HepG2 (cell line): Measurements from ENCODE around the gene SFPQ. TPM values are rescaled to one million over a fixed set of nuclear protein-coding genes. Genes with fewer than 3 reads are reported as not detected.

Experiments
- ARID2 ChIP-seq: sonication (generic); formaldehyde crosslinking; IDR thresholded peaks from 2 replicates; pipeline ENCODE4 v1.8.1; 2022; ENCODE audit warnings: mild to moderate bottlenecking, missing genetic modification reagents, borderline replicate concordance
- DNMT1 ChIP-seq: sonication (generic); formaldehyde crosslinking; IDR thresholded peaks from 2 replicates; pipeline ENCODE4 v1.5.1; 2020; ENCODE audit warnings: mild to moderate bottlenecking, missing genetic modification reagents
- FOXM1 ChIP-seq: sonication (generic); formaldehyde crosslinking; IDR thresholded peaks from 2 replicates; pipeline ENCODE4 v1.5.0; 2020; ENCODE audit warnings: missing genetic modification reagents
- HOXD1 ChIP-seq: sonication (generic); formaldehyde crosslinking; IDR thresholded peaks from 2 replicates; pipeline ENCODE4 v1.5.0; 2020; ENCODE audit warnings: missing genetic modification reagents
- IRF2 ChIP-seq: IDR thresholded peaks from 2 replicates; pipeline ENCODE4 v1.6.1; 2018; ENCODE audit warnings: missing genetic modification reagents, missing compliant biosample characterization
- KAT7 ChIP-seq: IDR thresholded peaks from 2 replicates; pipeline ENCODE4 v1.6.1; 2018; ENCODE audit warnings: borderline replicate concordance, missing compliant biosample characterization
- NFATC3 ChIP-seq: sonication (generic); formaldehyde crosslinking; IDR thresholded peaks from 2 replicates; pipeline ENCODE4 v1.5.1; 2020; ENCODE audit warnings: mild to moderate bottlenecking, missing genetic modification reagents
- RNF2 ChIP-seq: fragments of 450-650 bp; conservative IDR thresholded peaks from 2 replicates; pipeline ENCODE4 v1.6.1; 2016; ENCODE audit warnings: low read depth
- THYN1 ChIP-seq: sonication (generic); formaldehyde crosslinking; IDR thresholded peaks from 2 replicates; pipeline ENCODE4 v1.8.1; 2023; ENCODE audit warnings: low read depth, mild to moderate bottlenecking, moderate library complexity, missing genetic modification reagents, borderline replicate concordance
- ZNF138 ChIP-seq: sonication (generic); formaldehyde crosslinking; IDR thresholded peaks from 2 replicates; pipeline ENCODE4 v1.5.0; 2020; ENCODE audit warnings: mild to moderate bottlenecking, low read depth, missing genetic modification reagents
- ZNF143 ChIP-seq: sonication (generic); formaldehyde crosslinking; IDR thresholded peaks from 2 replicates; pipeline ENCODE4 v1.4.0; 2020; ENCODE audit warnings: missing genetic modification reagents
- ZNF230 ChIP-seq: sonication (generic); formaldehyde crosslinking; IDR thresholded peaks from 2 replicates; pipeline ENCODE4 v1.4.0; 2020; ENCODE audit warnings: mild to moderate bottlenecking, missing genetic modification reagents
- ZNF232 ChIP-seq: sonication (generic); formaldehyde crosslinking; IDR thresholded peaks from 2 replicates; pipeline ENCODE4 v1.4.0; 2020; ENCODE audit warnings: missing genetic modification reagents, borderline replicate concordance
- ZNF282 ChIP-seq: fragments of 450-650 bp; IDR thresholded peaks from 2 replicates; pipeline ENCODE4 v1.6.1; 2018; ENCODE audit not compliant: partially characterized antibody
- ZNF34 ChIP-seq: sonication (generic); formaldehyde crosslinking; IDR thresholded peaks from 2 replicates; pipeline ENCODE4 v1.4.0; 2020; ENCODE audit warnings: mild to moderate bottlenecking, missing genetic modification reagents, borderline replicate concordance
- ZNF510 ChIP-seq: sonication (generic); formaldehyde crosslinking; IDR thresholded peaks from 2 replicates; pipeline ENCODE4 v1.4.0; 2020; ENCODE audit warnings: low read depth, mild to moderate bottlenecking, missing genetic modification reagents
- ZNF749 ChIP-seq: sonication (generic); formaldehyde crosslinking; IDR thresholded peaks from 2 replicates; pipeline ENCODE4 v1.8.0; 2022; ENCODE audit warnings: mild to moderate bottlenecking, missing genetic modification reagents, moderate library complexity, borderline replicate concordance
- ZNF776 ChIP-seq: sonication (generic); formaldehyde crosslinking; IDR thresholded peaks from 2 replicates; pipeline ENCODE4 v1.4.0; 2020; ENCODE audit warnings: mild to moderate bottlenecking, missing genetic modification reagents
- ZNF777 ChIP-seq: sonication (generic); formaldehyde crosslinking; IDR thresholded peaks from 2 replicates; pipeline ENCODE4 v1.4.0; 2020; ENCODE audit warnings: missing genetic modification reagents
- polyA plus RNA-seq, 8 experiments: library from polyadenylated mRNA; depleted of rRNA in 3 of 8; stranded (reverse) in 7 of 8; unstranded in 1 of 8; fragments of >200 nt; fragmentation: Illumina TruSeq in 4 of 8; extraction: Trizol in 4 of 8; gene quantifications; 2 replicates each; pipeline versions ENCODE4 v1.2.1 to v1.2.3, GENCODE V29; 2011 to 2016; ENCODE audit warnings: low read depth in 4 of 8, missing spikeins in 1 of 8, mixed read lengths in 1 of 8; ENCODE audit not compliant: insufficient read depth in 1 of 8
- total RNA-seq, 5 experiments: library from RNA; depleted of rRNA; stranded (reverse); fragments of >200 nt; fragmentation: Illumina TruSeq; extraction: Trizol; gene quantifications; 2 replicates each; pipeline ENCODE4 v1.2.3, GENCODE V29; 2016; ENCODE audit warnings: low read depth in 1 of 5
- TF ChIP-seq, protein P1 (sequence below): IDR thresholded peaks from 2 replicates; pipeline ENCODE4 v1.6.1; 2016; ENCODE audit warnings: mild to moderate bottlenecking
- TF ChIP-seq, protein P2 (sequence below): sonication (generic); formaldehyde crosslinking; IDR thresholded peaks from 2 replicates; pipeline ENCODE4 v1.9.0; 2021; ENCODE audit warnings: missing genetic modification reagents, borderline replicate concordance
- TF ChIP-seq, protein P3 (sequence below): sonication (generic); formaldehyde crosslinking; IDR thresholded peaks from 2 replicates; pipeline ENCODE4 v1.4.0; 2020; ENCODE audit warnings: missing genetic modification reagents
- TF ChIP-seq, protein P4 (sequence below): sonication (generic); formaldehyde crosslinking; IDR thresholded peaks from 2 replicates; pipeline ENCODE4 v1.4.0; 2020; ENCODE audit warnings: missing genetic modification reagents

Gene SFPQ
- total and polyA plus RNA-seq, 2 of the 13 experiments (the other 11 are each of a cell fraction or from before 2014, with no cell fraction given): 101 to 292 TPM

DNA sequence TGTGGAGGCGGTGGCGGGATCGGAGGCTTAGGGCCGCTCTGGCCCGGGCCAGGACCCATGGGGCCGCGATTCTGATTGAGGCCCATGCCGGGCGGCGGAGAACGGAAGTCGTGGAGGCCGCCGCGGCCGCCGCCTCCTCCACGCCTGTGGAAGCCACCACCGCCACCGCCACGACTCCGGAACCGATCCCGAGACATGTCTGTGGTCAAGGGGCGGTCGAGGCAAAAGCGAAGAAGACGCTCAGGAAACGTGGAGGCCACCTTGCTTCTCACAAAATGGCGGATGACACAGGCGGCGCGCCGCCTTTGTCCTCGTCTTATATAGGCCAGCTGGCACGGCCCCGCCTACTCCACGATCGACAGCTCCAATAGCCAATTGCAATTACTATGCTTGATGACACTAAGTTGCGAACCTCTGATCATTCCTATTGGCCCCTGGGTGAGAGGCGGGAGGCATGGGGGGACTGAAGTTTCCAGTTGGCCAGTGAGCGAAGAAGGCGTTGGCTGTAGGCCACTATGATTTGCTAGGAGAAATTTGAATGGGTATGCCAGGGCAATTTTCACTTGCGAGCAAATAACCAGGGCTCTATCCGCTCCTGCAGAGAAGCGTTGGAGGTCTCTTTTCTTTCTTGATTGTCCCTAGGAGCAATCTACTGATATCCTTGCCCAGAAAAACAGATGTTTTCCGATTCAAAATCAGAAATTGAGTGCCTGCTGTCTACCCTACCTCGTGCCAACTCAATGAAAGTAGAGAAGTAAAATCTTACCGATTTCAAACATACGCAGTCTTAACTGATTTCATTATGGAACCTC lies at the start of gene SFPQ (continued):
- TF ChIP-seq, protein P1, sequence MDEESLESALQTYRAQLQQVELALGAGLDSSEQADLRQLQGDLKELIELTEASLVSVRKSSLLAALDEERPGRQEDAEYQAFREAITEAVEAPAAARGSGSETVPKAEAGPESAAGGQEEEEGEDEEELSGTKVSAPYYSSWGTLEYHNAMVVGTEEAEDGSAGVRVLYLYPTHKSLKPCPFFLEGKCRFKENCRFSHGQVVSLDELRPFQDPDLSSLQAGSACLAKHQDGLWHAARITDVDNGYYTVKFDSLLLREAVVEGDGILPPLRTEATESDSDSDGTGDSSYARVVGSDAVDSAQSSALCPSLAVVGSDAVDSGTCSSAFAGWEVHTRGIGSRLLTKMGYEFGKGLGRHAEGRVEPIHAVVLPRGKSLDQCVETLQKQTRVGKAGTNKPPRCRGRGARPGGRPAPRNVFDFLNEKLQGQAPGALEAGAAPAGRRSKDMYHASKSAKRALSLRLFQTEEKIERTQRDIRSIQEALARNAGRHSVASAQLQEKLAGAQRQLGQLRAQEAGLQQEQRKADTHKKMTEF: peak; percentile 67; the same call in 1 of the 2 replicates
- TF ChIP-seq ZNF777 (CRISPR knock-in tag): 0 out of 2 replicates have a peak, but pooled peaks have one; percentile 46
- TF ChIP-seq RNF2: no peak
- TF ChIP-seq, protein P2, sequence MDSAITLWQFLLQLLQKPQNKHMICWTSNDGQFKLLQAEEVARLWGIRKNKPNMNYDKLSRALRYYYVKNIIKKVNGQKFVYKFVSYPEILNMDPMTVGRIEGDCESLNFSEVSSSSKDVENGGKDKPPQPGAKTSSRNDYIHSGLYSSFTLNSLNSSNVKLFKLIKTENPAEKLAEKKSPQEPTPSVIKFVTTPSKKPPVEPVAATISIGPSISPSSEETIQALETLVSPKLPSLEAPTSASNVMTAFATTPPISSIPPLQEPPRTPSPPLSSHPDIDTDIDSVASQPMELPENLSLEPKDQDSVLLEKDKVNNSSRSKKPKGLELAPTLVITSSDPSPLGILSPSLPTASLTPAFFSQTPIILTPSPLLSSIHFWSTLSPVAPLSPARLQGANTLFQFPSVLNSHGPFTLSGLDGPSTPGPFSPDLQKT: no peak
- TF ChIP-seq DNMT1 (CRISPR knock-in tag): no peak
- peak; percentile 64; the same call in 1 of the 2 replicates for TF ChIP-seq ZNF232 (CRISPR knock-in tag)
- no peak for TF ChIP-seq NFATC3 (CRISPR knock-in tag)
- peak; percentile 87 for TF ChIP-seq ZNF776 (CRISPR knock-in tag)
- no peak for TF ChIP-seq ZNF34 (CRISPR knock-in tag)
- TF ChIP-seq ZNF138 (CRISPR knock-in tag): peak; percentile 58; the same call in 1 of the 2 replicates
- TF ChIP-seq HOXD1 (CRISPR knock-in tag): no peak
- TF ChIP-seq, protein P3, sequence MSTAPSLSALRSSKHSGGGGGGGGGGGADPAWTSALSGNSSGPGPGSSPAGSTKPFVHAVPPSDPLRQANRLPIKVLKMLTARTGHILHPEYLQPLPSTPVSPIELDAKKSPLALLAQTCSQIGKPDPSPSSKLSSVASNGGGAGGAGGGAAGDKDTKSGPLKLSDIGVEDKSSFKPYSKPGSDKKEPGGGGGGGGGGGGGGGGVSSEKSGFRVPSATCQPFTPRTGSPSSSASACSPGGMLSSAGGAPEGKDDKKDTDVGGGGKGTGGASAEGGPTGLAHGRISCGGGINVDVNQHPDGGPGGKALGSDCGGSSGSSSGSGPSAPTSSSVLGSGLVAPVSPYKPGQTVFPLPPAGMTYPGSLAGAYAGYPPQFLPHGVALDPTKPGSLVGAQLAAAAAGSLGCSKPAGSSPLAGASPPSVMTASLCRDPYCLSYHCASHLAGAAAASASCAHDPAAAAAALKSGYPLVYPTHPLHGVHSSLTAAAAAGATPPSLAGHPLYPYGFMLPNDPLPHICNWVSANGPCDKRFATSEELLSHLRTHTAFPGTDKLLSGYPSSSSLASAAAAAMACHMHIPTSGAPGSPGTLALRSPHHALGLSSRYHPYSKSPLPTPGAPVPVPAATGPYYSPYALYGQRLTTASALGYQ (CRISPR knock-in tag): peak; percentile 55; the same call in 1 of the 2 replicates
- peak; percentile 90 for TF ChIP-seq FOXM1 (CRISPR knock-in tag)
- TF ChIP-seq, protein P4, sequence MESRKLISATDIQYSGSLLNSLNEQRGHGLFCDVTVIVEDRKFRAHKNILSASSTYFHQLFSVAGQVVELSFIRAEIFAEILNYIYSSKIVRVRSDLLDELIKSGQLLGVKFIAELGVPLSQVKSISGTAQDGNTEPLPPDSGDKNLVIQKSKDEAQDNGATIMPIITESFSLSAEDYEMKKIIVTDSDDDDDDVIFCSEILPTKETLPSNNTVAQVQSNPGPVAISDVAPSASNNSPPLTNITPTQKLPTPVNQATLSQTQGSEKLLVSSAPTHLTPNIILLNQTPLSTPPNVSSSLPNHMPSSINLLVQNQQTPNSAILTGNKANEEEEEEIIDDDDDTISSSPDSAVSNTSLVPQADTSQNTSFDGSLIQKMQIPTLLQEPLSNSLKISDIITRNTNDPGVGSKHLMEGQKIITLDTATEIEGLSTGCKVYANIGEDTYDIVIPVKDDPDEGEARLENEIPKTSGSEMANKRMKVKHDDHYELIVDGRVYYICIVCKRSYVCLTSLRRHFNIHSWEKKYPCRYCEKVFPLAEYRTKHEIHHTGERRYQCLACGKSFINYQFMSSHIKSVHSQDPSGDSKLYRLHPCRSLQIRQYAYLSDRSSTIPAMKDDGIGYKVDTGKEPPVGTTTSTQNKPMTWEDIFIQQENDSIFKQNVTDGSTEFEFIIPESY (CRISPR knock-in tag): no peak
- no peak; the same call in 1 of the 2 replicates for TF ChIP-seq KAT7
- TF ChIP-seq THYN1 (CRISPR knock-in tag): no peak
- TF ChIP-seq ZNF143: 0 out of 2 replicates have a peak, but pooled peaks have one; percentile 29
- TF ChIP-seq ZNF749 (CRISPR knock-in tag): 0 out of 2 replicates have a peak, but pooled peaks have one; percentile 70
- no peak for TF ChIP-seq ZNF282
- TF ChIP-seq IRF2 (CRISPR knock-in tag): peak; percentile 78
- no peak; the same call in 1 of the 2 replicates for TF ChIP-seq ARID2
- peak; percentile 43; the same call in 1 of the 2 replicates for TF ChIP-seq ZNF230 (CRISPR knock-in tag)
- no peak for TF ChIP-seq ZNF510 (CRISPR knock-in tag)
